Measurements from ENCODE around the gene PLPPR1.
A peak's percentile ranks its signal among the peaks of the same experiment; 100 is the strongest.
"Not testable (repeated sequence)": the region's sequence is repeated elsewhere in the genome, so short reads cannot be mapped to it uniquely, and the experiment has no call there.

PLPPR1 gene

DNA sequence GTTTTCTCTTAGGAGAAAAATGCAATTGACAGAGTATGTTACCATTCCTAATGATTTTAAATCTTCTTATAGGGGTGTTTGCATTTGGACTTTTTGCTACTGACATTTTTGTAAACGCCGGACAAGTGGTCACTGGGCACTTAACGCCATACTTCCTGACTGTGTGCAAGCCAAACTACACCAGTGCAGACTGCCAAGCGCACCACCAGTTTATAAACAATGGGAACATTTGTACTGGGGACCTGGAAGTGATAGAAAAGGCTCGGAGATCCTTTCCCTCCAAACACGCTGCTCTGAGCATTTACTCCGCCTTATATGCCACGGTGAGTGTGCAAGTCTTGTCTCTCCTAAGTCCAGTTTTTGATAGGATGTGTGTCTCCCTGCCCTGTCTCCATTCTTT is 280.6 kb downstream of the PLPPR1 start:
- DNase-seq, result no peak

DNA sequence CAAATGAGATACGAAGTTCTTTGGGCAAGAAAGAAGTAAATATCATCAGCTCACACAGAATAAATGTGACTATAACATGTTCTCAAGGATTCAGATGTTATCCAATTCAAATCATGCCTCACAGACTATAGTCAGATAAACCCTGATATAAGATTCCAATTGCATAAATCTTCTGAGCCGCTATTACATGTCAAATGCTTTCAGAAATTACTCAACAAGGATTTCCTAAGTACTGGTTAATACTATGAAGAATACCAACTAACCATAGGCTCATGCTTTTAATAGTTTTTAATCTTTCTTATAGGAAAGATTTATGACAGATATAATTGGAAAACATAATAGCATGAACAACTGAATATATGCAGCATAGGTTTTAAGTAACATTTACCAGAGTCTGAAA is 282.7 kb downstream of the PLPPR1 start:
- no peak for DNase-seq

DNA sequence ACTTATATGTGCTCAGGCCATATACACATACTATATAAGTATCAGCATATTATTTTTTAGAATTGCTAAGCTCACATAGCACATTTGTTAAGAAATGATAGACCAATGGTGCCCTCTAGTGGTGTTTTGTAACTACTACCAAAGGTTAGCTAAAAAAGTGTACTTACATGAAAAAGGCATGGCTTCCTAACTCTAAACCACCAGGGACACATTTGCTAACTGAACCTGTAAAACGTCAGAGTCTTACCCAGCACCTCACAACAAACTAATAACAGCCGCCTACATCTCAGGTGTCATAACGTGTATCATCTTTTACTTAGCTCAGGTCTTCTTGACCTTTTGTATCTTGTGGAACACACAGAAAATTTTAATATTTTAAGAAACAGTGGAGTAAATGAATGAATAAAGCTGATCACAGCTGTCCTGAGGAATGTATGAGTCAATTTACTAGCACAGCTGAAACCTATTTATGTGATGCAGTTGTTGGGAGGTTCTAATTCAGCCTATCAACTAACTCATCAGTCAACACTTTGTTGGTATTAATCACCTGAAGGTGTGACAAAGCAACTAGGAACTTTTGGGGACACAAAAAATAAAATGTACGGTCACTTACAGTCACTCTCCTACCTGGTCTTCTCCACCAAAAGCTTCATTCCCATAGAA is 283.4 kb downstream of the PLPPR1 start:
- peak; percentile 66 for DNase-seq

DNA sequence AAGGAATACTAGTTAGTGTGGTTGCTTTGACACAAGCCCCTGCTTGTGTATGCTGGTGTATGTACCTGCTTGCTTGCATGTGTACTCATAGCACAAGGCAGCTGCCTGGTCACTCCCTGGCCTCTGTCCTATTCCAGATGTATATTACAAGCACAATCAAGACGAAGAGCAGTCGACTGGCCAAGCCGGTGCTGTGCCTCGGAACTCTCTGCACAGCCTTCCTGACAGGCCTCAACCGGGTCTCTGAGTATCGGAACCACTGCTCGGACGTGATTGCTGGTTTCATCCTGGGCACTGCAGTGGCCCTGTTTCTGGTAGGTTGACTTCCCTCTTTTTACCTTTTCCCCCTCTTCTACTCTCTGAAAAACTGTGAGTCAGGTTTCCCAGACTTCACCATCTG is 284.1 kb downstream of the PLPPR1 start:
- no peak for DNase-seq

DNA sequence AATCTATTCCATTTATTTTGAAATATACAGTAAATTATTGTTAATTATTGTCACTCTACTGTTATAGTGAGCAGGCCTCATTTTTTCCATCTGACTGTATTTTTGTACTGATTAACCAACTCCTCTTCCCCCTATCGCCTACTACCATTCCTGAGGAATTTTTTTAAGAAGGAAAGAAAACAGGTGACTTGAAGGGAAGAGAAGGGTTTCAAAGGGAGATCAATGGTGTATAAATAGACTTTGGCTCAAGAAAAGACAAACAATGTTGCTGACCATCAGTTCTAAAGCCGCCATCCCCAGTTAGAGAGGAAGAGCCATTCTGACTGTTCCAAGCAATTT is 286.6 kb downstream of the PLPPR1 start:
- DNase-seq, result no peak

DNA sequence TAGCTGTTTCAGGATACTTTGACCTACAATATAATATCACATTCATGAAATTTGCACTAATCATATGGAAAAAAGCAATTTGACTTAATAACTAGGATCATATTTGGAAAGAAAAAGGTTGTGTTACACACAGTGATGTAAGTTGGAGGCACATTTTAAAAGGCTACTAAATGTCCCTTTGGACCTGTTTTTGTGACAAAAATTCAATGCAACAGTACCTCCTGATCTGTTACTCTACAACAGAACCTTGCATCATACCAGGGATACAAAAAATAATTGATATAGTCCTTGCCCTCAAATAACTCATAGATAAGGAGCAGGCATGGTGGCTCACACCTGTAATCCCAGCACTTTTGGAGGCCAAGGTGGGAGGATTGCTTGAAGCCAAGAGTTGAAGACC is 289.2 kb downstream of the PLPPR1 start:
- DNase-seq, result no peak

DNA sequence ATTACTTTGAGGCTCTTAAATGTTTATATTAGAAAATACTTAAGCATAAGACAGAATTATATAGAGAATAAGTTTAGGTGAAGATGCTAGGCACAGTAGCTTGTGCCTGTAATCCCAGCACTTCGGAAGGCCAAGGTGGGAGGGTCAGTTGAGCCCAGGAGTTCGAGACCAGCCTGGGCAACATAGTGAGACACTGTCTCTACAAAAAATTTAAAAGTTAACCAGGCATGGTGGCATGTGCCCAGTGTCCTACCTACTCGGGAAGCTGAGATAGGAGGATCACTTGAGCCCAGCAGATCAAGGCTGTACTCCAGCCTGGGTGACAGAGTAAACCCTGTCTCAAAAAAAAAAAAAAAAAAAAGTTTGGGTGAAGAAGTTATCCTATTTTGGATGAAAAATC is 294.6 kb downstream of the PLPPR1 start:
- no peak for DNase-seq

DNA sequence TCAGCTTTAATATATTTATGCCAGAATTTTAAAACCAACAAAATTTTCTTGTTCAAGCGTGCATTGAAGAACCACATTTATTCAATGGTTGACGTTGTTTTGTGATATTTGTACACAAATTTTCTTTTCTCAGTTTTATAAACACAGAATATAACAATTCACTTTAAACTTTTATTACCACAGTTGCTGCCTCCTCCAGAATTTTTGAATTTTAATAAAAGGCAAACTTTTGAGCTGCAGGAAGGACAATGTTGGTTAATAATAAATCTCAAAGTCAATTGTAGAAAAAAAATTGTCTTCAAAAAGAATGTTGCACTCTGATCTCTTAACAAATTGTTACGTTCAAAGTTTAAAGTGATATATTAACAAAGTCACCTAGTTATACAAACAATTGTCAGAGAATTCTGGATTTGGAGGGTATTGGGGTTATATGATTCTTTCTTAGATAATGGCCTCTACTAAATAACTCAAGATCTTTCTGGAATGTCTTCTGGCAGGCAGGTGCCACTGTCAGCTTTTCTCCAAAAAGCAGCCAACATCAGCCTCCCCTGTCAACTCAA is 295.8 kb downstream of the PLPPR1 start:
- DNase-seq, result no peak

DNA sequence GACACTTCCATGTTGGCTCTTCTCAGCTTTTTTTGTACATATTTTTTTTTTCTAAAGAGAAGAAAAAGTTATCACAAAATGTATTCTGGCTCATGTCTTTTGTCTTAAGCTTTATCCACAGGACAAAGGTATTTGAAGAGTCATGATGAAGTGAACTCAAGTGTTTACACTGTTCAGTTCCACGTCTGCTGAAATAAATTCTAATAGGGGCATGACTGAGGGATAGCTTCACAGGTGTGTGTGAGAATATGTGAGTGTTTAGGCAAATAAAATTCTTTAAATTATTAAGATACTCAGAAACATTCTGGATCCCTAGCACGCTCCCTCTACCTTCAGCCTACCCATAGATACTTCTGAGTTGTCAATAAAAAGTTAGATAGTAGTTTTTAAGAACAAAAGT is 296.5 kb downstream of the PLPPR1 start:
- no peak for DNase-seq

DNA sequence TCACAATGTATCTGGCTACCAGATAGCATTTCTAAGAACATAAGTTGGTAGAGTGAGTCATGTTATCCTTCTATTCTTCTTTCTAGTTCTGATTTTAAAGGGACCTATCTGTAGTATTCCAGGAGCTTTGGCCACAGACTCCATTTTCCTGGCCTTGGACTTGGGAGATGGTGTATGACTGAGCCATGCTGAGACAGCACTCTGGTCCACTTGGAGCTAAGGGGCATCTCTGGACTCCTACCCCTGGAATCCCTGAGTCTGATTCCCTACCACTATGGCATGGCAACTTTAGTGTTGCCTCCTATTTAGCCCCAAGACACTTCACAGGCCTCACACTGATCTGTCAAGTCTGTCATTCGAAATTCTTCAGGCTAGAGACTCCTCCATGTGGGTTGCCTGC is 297.5 kb downstream of the PLPPR1 start:
- DNase-seq, result no peak

DNA sequence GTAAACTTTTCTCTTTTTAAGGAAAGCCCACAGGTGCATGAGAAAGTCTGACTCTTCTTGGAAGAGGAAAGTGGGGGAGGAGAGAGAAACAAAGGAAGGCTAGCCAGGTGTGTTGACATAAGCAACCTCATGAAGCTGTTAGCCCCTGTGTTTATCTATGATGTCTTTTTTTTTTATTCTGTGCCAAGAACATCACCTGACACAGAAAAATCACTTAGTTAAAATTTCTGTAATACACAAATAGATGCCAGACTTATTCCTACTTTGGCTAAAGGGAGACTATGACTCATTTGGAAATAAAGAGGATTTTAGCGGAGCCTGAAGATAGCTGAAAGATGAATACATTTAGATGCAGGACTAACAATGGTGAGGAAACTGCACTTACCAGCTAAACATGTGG is 298.0 kb downstream of the PLPPR1 start:
- peak; percentile 71 for DNase-seq

DNA sequence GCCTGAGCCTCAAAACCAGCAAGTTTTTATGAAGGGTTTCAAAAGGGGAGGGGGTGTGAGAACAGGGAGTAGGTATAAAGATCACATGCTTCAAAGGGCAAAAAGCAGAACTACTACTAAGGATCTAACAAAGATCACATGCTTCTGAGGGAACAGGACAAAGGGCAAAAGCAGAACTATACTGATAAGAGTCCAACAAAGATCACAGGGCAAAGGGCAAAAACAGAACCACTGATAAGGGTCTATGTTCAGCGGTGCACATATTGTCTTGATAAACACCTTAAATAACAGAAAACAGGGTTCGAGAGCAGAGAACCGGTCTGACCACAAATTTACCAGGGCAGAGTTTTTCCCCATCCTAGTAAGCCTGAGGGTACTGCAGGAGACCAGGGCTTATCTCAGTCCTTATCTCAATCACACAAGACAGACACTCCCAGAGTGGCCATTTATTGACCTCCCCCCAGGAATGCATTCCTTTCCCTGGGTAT is 298.9 kb downstream of the PLPPR1 start:
- not testable (repeated sequence) for DNase-seq

DNA sequence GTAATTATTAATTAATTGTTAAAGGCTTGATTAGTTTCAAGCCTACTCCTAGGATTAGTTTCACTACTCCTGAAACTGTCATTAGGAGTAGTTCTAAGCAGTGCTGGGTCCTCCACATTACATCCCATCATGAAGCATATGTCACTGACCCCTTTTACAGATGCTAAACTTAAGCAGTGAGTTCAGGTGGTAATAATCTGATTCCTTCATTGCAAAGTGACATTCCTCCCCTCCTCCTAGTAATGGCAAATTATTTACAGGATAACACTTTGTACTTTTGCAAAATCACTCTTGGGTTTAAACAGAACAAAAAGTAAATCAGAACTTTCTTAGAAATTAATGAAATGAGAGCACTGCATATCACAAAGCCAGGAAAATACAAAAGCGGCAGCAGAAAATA is 303.8 kb downstream of the PLPPR1 start:
- DNase-seq, result no peak

DNA sequence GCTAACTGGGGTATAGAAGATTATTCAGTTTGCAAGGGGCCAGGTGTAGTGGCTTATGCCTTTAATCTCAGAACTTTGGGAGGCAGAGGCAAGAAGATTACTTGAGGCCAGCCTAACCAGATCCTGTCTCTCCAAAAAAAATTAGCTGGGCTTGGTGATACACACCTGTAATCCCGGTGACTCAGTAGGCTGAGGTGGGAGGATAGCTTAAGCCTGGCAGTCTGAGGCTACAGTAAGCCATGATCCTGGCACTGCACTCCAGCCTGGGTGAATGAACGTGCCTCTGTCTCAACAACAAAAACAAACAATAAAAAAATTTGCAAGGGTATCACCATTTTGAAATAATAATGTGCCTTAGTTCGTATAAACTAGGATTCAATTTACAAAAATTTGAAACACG is 305.0 kb downstream of the PLPPR1 start:
- DNase-seq, result no peak

DNA sequence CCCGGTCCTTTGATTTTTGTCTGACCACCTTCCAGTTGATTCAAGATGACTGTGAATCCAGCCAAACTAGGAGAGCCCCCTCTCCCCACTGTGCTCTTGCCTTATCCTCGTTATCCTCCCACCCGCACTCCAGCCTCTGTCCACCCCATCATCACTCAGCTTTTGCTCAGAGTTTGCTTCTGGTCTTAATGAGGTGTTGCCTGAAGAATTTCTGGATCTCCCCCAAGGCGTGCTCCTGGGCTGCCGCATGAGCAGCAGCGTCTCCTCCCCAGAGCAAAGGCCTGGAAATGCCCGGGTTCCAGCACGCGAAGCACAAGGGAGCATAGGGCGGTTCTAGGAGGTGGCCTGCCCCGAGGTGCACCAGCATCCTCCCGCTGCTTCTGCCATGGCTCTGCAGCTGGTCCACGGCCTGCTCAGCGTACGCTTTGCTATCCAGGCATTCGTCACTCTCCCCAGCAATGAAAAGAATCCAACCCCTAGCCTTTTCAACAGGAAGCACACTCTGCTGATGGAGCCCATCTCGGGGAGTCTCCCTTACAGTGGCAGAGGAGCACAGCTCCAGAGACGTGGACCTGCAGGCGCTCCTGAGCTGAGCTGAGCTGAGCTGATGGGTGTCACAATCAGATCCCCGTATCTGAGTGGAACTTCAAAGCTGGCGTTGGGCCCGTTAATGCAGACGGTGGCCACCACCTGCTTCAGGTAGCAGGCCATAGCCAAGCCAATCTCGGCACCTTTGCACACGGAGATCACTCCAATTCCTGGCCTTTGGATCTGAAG is 305.6 kb downstream of the PLPPR1 start:
- no peak for DNase-seq

DNA sequence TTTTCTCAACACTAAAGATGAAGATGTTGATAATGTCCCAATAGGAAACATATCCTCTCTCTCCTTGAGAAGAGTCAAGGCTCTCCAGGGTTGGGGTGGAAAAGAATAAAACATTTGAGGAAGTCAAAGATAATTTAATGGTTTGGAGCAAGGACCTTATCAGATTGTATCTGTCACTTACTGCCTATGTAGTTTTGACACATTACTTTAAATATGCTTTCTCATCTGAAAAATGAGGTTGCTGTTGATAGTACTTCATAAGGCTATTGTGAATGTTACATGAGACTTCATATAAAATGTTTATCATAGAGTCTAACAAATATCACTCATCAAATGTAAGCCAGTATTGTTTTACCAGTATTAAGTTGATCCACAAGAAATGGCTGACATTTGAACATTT is 307.6 kb downstream of the PLPPR1 start:
- DNase-seq, result no peak

DNA sequence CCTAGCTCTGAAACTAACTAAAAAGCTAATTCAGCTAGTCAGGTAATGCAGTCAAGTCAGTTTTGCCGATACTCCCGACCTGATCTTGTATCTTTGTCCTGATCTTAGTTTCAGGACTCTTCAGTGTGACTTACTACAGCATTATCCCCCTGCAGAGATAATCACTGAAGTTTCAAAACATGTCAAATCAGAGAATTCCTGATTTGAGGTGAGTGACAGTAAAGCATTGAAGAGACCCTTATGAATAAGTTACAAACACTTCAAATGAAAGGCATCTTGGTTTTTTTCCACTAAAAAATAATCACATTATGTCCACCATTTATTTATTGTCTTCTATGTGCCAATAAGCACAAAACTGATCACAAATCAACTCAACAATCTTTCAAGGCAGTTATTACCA is 308.7 kb downstream of the PLPPR1 start:
- no peak for DNase-seq

DNA sequence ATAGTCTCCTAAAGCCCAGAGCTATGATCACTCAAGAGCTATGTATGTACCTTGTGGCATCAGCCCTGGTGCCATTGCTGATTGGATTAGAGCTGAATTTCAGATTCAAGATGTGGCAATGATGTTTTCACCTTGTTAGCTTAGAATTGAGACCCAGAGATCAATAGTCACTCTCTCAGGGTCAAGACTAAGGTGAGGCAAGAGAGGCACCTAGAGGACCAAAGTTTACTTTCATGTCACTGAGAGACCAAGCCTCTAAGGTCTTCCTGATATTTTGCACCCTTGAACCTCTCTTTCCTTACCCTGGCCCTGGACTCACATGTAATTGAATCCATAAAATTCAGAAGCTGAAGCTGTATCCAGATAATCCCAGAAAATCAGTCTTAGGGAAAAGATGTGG is 313.4 kb downstream of the PLPPR1 start:
- DNase-seq, result no peak

DNA sequence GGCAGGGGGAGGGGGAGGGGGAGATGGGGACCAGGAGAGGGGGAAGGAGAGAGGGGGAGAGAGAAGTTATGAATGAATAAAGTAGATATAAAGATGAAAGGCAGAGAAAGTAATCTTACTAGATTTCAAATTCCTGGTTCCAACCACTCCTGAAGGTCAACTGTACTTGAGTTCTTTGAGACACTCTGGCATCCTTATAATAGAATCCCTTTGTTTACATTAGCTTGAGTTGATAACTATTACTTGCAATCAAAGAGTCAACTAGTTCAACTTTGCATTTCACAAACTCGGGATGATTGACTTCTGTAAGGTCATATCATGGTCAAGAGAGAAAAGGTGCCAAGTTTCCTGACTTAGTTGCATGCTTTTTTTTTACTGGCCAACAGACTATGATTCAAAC is 314.1 kb downstream of the PLPPR1 start:
- no peak for DNase-seq

DNA sequence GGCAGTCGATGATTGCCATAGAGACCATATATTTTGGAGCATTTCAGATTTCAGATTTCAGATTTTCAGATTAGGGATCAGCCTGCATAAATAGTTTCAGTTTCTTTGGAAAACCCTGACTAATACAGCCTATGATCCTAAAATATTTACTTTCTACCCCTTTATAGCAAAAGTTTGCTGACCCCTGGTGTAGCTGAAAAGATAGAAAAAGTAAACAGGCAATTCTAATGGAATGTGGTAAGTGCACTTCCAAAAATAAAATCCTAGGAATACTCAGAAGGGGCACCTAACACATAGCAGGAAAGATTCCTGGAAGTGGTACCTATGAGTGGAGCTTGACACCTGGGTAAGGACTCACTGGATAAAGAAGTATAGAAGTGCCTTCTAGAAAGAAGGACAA is 321.8 kb downstream of the PLPPR1 start:
- DNase-seq, result no peak

DNA sequence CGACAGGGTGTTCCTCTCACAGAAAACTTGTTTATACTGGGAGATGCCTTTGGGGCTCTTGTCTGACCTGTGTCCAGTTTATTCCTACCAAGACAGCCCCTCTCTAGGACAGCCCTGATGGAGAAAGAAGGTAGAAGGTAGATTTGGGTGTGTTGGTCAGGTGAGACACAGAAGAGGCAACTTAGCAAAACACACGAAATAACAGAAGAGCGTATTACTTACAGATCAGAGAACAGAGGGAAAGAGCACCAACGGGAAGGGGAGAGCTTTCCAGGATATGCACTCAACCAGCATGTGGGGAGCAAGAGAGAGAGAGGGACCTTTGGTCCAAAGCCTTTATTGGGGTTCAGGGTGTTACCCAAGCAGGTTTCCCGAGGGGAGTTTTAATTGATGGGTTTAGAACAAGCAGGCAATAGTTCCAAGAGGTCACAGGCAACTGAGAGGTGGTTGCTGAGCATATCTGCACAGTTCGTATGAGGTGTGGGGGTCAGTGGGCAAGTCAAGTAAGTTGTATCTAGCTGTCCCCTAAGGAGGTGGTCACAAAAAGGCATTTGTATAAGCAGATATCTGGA is 324.5 kb downstream of the PLPPR1 start:
- no peak for DNase-seq

DNA sequence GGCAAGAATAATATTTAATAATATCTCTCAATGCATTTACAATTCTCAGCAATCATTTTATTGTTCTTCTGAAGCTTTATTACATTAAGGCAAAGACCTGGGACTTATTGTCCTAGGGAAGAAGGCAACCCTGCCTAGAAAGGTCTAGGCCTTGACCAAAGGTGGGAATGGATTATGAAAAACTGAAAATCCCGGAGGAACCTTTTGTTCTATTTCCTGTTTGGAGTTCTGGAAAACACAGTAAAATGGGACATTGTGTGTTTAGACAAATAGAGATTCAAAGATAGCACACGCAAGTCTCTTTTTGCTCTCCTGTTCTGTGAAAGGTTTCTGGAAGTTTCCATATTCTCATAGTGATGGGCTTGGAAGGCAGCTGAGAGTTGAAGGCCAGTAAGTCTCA is 325.2 kb downstream of the PLPPR1 start:
- no peak for DNase-seq

DNA sequence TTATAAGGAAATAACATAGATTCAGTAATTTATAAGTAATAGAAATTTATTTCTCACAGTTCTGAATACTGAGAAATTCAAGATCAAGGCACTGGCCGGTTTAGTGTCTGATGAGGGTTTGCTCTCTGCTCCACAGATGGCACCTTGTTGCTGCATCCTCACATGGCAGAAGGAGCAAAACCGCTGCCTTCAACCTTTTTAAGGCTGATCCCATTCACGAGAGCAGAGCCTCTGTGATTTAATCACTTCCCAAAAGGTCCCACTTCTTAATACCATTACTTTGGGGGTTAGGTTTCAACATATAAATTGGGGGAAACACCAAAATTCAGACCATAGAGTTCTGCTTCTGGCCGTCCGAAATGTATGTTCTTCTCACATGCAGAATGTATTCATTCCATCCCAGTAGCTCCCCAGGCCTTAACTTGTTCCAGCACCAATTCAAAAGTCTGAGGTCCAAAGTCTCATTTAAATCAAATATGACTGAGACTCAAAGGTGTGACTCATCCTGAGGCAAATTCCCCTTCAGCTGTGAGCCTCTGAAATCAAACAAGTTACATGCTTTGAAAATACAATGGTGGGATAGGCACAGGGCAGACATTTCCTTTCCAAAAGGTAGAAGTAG is 325.7 kb downstream of the PLPPR1 start:
- no peak for DNase-seq
